AG10803 (cell line): ENCODE measurements around the gene STXBP2.
A peak's percentile ranks its signal among the peaks of the same experiment; 100 is the strongest.

ENCODE experiments used
- DNase-seq: peaks from one replicate; pipeline ENCODE4 v3.0.0; 2010; ENCODE audit warnings: low read depth
- H3K4me3 ChIP-seq: 2 replicates; pipeline ENCODE4 v1.5.1; 2011; ENCODE audit warnings: mild to moderate bottlenecking, low read length, control low read depth
- CTCF ChIP-seq: conservative IDR thresholded peaks from 2 replicates; pipeline ENCODE4 v1.5.1; 2011; ENCODE audit warnings: mild to moderate bottlenecking, low read length, control low read depth, inconsistent platforms

The STXBP2 gene

DNA sequence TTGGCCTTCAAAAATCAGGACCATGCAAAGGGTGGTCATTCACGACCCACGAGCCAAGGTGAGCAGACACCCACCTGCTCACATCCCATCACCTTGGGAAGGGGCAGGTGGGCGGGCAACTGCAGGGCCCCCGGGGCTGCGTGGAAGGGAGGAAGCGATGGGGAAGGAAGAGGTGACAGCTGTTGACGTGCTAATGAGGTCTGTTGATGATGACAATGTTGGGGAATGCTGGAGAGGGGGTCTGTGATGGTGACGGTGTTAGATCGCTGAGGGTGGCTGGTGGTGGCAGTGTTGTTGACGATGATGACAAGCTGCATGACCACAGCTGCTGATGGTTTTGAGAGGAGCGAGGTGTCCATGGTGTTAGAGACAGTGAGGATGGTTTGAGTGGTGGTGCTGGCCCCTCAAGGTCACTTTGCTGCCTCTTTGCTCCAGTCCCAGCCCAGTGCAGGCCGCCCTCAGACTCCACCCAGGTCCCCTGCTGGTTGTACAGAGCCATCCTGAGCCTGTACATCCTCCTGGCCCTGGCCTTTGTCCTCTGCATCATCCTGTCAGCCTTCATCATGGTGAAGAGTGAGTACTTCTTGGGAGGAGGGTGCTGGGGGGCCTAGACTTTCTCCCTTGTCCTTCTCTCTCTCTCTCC is 40.9 kb downstream of the STXBP2 start:
- no peak overlapping the region for H3K4me3 ChIP-seq
- DNase-seq = no peak
- no peak for TF ChIP-seq CTCF

- no peak for TF ChIP-seq CTCF
- DNase-seq = no peak
- no peak overlapping the region for H3K4me3 ChIP-seq
These were observed 42.3 kb downstream of the STXBP2 start for GRCh38 chr19:7678971-7679751.

DNA sequence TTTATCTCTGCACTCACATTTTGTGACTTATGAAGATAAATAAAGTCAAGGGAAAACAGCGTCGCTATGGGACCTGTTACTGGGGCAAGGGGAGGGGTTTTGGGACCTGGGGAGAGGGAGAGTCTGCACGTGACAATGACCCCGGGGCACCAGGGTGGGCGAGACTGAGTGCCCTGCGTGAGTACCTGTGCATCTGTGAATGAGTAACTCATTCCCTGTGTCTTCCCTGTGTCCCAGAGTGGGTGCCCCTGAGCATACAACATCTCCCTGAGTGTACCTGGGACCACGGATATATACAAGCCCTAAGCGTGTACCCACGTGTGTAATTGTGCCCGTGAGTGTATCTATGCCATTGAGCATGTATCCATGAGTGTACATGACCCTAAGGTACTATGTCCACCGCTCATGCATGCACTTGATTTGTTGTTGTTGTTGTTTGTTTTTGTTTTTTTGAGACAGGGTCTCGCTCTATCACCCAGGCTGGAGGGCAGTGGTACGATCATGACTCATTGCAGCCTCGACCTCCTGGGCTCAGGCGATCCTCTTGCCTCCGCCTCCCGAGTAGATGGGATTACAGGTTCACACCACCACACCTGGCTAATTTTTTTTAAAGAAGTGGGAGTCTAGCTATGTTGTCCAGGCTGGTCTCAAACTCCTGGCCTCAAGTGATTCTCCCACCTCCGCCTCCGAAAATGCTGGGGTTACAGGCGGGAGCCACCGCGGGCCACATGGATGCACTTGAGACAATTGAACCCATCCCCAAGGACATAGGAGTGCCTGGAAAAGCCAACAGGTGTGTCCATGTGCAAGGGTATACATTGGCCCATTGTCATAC is 43.1 kb downstream of the STXBP2 start:
- H3K4me3 ChIP-seq = peak overlapping the region; percentile 43
- DNase-seq = no peak
- no peak for TF ChIP-seq CTCF

GRCh38 chr19:7680606-7681339 is 43.9 kb downstream of the STXBP2 start, which contains the start of gene TRAPPC5:
Gene TRAPPC5 (plus strand): TSS chr19:7680833. CDS start chr19:7682254, 1,421 bp downstream.
- H3K4me3 ChIP-seq = peak within 1 kb of the TSS; percentile 93
- peak; percentile 67 for DNase-seq
- peak; percentile 39; the same call in 1 of the 2 replicates for TF ChIP-seq CTCF

DNA sequence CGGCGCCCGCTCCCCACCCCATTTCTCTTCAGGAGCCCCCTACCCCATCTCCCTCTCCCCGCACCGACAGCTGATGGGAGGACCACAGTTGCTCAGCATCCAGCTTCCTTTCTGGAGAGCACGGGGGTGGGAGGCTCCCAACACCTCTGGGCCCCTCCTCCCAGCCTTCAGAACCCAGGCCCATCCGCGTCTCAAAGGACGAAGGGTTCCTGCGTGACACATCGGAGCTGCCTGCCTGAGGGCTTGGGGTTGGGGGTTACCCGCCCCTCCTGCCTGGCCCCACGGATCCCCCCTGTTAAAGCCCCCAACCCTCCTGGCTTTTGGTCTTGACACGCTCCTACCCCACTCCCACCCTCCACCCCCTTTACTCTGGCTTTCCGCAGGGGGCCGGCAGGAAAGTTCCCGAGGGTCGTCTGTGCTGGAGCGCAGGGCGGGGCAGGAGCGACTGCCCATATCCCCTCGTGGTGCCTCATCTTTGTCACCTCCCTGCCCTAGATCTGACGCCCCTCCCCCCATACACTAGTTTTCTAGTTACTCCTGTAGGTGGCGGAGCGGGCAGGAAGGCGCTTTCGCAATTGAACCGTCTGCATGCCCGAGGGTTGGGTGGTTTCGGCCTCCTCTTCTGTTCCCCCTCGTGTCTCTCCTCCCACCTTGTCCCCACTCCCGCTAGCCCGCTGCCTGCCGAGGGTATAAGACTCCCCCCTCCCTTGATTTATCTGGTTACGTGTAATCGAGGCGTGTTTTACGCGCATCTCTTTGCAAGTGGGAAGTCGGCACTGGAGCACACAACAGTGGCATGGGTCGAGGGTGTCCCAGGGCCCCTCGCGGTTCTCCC is 44.6 kb downstream of the STXBP2 start:
- peak; percentile 71 for DNase-seq
- H3K4me3 ChIP-seq = peak overlapping the region; percentile 93

More for the DNA sequence above, 44.6 kb downstream of the STXBP2 start:
- TF ChIP-seq CTCF = peak; percentile 66
